ENCODE results near the gene PARVA.

- TF ChIP-seq CTCF (conservative IDR thresholded peaks at IDR 0.05) = no peak
- no peak for TF ChIP-seq EZH2 (IDR thresholded peaks at IDR 0.05; ENCODE audit: low read depth)
These were observed 139.2 kb downstream of the PARVA start for GRCh38 chr11:12516387-12517105.
